Cortex of kidney (tissue), 1 donor: Measurements from ENCODE around the gene BRCA1.
"Not testable (repeated sequence)": the region's sequence is repeated elsewhere in the genome, so short reads cannot be mapped to it uniquely, and the experiment has no call there.

Experiments
- DNase-seq: peaks from one replicate; lab custom pipeline; 2025; lab: John Stamatoyannopoulos, UW

The BRCA1 gene

DNA sequence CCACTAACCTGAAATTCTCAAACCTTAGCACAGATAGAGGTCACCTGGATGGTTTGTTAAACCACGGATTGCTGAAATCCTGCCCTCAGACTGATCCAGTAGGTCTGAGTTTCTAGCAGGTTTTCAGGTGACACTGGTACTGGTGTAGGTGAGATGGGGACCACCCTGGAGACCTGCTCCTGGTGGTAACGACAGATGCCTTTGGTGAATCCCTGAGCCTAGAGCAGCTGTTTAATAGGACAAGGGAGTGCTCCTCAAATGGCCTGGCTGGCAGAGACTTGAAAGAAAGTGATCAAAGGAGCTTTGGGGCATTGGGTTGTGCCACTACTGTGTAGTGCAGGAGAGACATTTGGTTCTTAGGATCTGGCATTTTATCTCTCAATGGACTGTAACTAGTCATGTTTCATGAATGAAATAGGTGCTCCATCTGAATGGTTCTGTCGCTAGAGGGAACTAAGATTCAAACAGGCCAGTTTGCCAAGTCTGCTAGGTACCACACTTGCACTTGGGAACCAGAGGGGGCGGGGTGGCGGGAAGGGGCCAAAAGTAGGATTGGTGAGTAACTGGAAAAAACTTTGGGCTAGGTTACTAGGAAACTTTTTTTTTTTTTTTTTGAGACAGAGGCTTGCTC lies 121.5 kb downstream of the BRCA1 start:
- DNase-seq, result no peak

GRCh38 chr17:43000894-43001293 lies 124.3 kb downstream of the BRCA1 start:
- not testable (repeated sequence) for DNase-seq

DNA sequence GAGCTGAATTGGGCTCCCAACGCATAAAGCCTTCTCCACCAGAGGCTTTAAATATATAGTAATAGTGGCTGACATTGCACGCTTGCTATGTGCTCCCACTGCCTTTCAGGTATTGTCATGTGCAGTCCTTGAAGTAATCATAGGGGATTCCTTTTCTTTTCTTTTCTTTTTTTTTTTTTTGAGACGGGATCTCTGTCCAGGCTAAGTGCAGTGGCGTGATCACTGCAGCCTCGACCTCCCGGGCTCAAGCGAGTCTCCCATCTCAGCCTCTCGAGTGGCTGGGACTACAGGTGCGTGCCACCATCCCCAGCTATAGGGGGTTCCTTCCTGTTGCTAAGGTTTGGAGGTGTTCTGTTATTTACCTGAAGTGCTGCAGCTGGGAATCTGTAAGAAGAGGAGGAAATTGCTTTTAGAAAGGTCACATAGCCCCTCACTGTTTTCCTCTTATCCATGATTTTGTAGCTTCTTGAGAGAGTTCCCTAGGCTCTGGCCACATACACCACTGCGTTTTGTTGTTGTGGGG lies 126.1 kb downstream of the BRCA1 start:
- DNase-seq, result no peak

DNA sequence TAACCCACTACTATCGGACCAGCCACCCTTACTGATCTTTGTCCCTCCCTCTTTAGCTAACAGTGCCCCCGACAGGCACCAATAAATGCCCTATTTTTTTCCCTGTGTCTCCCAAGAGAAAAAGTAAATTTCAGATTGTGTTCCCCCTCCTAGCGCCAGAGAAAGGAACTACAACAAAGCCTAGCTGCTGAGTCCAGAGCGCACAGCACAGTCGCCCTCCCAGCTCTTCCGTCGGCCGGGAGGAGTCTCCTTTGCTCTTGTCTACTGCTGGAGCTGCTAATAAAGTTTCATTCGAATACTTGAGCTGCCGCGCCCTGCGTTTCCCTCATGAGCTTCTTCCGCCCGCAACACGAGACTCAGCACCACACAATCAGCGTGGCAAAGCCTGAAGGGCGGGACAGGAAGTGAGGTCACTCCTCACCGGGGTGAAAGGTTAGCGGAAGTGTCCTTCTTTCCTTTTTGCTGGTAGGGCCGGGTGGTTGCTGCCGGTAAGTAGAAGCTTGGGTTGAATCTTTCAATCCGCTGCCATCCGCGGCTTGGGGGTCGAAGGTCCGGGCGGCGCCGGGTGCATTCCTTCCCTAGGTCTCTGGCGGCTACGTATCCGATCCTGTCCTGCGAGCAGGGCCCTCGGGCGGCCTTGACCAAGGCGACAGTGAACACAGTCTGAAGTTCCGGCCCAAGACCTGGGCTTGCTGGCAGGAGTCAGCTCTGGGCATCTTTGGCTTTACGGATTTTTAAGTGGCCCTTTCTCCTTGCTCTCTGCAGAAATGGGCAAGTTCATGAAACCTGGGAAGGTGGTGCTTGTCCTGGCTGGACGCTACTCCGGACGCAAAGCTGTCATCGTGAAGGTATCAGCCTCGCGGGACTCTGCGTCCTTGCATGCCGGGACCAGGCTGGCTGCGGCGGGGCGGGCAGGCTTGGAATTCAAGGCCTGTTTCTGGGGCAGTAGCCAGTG lies 126.9 kb downstream of the BRCA1 start, which contains the start of gene RPL27:
TSS of gene RPL27 (plus strand) at position 436 of the 955 bp plus-strand sequence. CDS start at position 768, 332 bp downstream.
- no peak for DNase-seq

GRCh38 chr17:42997390-42997983 lies 127.7 kb downstream of the BRCA1 start:
- DNase-seq, result no peak
